Erythroblast (primary cell): ENCODE measurements around the gene UGDH.

ENCODE experiments used
- GATA1 ChIP-seq: IDR thresholded peaks from 2 replicates; pipeline ENCODE4 v1.6.1; 2011; ENCODE audit warnings: low read depth, mild to moderate bottlenecking, control low read depth, low read length, moderate library complexity
- POLR2A ChIP-seq: IDR thresholded peaks from 2 replicates; pipeline ENCODE4 v1.6.1; 2011; ENCODE audit warnings: mild to moderate bottlenecking, low read length

DNA sequence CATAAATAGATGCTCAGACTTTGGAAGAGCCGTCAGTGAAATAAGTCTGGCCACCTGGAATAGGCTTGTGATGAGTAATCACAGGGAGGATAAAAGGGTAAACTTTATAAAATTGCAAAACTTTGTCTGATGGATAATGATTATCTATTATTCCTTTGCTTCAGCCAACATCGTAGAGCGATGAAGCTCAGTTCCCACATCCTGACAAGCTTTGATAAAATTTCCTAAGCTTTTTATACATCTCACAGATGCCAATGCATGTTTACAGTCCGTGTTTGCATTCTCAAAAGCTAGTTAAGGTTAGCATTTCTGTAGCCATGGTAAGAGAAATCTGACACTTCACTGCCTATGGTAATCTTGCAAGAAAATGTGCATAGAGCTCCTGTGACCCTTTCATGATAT, 15.4 kb upstream of the UGDH start:
- TF ChIP-seq POLR2A (no peak), GATA1 (no peak)
